NCI-H2196 (cell line): Measurements from ENCODE around the gene ATP13A3.
"Not testable (repeated sequence)": the region's sequence is repeated elsewhere in the genome, so short reads cannot be mapped to it uniquely, and the experiment has no call there.

Experiments used
- DNase-seq: peaks from one replicate; lab custom pipeline; 2025; ENCODE audit not compliant: unreplicated experiment; lab: John Stamatoyannopoulos, UW

Gene ATP13A3

DNA sequence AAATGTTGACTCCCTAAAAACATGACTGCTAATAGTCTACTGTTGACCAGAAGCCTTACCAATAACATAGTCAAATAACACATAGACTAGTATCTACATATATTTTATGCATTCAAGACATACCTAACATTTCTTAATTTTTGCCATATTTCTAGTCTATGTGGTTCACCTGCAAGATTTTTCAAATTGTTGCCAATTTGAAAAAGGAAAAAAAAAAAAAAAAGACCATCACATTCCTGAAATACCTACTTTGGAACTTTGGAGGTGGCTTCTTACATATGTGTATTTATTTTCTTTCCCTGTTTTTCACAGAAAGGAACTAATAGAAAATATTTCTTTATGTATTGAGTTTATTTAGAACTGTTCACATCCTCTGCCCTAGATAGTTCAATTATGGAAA lies 13.4 kb upstream of the ATP13A3 start:
- no peak for DNase-seq

DNA sequence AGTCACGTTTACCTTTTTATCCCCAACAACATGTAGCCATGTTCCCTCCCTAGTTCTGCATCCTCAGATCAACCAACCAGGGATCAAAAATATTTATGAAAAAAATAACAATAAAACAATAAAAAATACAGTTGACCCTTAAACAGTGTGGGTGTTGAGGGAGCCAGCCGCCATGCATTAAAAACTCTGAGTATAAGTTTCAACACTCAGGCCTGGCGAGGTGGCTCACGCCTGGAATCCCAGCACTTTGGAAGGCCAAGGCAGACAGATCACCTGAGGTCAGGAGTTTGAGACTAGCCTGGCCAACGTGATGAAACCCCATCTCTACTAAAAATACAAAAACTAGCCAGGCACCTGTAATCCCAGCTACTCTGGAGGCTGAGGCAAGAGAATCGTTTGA lies 12.7 kb upstream of the ATP13A3 start:
- not testable (repeated sequence) for DNase-seq

DNA sequence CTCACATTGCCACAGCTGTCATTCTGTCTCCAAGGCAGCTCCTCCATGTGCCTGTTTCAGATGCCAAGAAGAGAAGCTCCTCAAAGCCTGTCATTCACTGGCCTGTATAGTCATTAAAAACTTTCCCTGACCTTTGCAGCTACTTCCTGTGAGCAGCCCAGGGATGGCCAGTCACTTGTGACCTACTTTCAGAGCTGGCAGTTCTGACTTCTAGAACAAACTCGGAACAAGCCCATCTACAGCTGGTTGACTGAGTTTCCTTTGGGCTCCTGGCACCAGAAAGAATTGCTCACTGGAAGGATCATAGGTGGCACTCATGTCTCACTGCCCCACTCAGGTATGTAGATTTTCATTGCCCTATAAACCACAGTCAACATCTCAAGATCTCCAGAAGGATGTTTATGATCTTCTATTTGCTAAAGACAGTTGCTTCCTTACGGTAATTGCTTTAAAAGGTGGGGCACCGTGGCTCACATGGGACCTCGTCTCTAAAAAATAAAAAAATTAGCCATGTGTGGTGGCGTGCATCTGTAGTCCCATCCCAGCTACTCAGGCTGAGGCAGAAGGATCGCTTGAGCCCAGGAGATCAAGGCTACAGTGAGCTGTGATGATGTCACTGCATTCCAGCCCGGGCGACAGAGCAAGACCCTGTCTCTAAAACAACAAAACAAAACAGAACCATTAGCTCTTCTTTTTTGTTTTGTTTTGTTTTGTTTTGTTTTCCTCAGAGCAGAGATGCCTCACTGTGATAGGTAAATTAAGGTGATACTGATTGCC lies 11.2 kb upstream of the ATP13A3 start:
- DNase-seq, result no peak

DNA sequence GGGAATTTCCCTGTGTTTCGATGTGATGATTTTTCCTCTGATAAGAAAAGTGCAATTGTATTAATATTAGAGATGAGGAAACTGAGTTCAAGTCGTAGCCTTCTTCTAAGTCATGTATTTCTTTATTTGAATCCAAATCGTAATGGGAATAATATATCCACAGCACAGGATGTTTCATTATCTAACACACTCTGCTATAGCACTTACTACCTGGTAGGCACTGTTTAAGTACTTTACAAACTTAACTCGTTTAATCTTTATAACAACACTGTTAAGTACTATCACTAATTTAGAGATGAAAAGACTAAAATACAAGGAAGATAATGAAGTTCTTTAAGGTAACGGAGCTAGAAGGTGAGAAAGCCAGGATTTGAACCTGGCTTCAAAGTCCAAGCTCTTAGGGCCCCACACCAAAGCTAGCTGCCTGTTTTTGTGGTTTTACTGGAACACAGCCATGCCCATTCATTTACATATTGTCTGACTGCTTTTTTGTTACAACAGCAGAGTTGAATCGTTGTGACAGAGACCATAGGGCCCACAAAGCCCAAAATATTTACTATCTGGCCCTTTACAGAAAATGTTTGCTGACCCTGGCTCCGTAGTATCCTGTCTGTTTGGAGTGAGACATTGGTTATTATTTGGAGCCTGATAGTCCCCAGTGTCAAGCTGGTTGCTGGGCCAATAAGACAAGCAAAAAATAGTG lies 9.6 kb upstream of the ATP13A3 start:
- no peak for DNase-seq

DNA sequence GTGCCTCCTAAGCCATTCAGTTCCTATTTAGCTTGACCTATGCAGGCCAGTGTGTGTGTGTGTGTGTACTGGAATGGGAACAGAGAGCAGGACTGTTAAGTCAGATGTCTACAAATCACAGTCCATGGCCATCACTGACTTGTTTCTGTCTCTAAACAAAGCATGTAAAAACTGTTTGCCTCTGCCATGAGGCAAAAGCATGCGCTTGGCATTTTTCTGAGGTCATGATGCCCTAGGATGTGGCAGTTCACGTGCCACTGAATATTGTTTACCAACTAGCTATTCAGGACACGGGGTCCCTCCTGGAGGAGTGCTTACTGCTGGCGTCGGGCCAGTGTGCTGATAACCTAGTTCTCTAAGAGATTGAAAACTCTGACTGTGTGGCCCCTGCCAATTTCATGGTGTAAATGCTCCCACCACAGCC lies 8.2 kb upstream of the ATP13A3 start:
- no peak for DNase-seq

DNA sequence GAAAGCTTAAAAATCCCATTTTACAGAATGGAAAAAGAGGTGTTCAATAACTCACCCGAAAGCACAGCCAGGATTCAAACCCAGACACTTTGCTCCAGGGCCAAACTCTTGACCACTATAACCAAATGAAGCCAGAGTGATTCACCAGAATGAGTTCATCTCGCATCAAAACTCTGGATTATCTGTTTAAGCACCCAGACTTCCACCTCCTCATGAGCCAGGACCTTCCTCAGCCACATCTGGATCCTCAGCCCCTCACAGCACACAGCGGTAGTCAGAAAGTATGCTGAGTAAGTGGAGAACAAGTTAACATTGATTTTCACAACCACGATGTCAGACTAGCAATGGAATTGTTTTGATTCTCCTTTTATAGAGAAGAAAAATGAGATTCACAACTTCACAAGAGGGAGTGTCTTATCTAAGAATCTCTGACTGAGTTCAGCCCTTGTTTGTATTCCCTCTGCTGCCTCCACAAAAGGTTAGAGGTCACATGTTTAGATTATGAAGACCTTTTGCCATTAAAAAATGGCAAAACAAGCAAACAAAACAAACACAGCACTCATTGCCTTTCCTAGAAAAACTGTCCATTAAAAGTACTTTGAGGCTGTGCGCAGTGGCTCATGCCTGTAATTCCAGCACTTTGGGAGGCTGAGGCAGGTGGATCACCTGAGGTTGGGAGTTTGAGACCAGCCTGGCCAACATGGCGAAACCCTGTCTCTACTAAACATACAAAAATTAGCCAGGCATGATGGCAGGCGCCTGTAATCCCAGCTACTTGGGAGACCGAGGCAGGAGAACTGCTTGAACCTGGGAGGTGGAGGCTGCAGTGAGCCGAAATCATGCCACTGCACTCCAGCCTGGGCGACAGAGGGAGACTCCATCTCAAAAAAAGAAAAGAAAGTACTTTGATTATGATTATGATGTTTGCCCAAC lies 7.5 kb upstream of the ATP13A3 start:
- not testable (repeated sequence) for DNase-seq

DNA sequence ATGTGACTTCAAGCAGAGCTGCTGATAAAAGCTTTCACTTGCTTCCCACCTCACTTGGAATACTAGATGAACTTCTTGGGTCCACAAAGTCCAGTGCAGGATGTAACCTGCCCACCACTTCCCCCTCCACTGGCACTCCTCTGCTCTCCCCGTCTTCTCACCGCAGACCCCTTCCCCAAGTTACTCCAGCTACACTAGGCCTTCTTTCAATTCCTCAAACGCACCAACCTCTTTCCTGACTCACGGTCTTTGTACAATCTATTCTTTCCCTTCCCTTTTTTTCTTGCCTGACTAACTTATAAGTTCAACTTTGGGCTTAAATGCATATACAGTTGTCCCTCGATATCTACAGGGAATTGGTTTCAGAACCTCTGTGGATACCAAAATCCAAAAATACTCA lies 5.2 kb upstream of the ATP13A3 start:
- DNase-seq, result no peak

DNA sequence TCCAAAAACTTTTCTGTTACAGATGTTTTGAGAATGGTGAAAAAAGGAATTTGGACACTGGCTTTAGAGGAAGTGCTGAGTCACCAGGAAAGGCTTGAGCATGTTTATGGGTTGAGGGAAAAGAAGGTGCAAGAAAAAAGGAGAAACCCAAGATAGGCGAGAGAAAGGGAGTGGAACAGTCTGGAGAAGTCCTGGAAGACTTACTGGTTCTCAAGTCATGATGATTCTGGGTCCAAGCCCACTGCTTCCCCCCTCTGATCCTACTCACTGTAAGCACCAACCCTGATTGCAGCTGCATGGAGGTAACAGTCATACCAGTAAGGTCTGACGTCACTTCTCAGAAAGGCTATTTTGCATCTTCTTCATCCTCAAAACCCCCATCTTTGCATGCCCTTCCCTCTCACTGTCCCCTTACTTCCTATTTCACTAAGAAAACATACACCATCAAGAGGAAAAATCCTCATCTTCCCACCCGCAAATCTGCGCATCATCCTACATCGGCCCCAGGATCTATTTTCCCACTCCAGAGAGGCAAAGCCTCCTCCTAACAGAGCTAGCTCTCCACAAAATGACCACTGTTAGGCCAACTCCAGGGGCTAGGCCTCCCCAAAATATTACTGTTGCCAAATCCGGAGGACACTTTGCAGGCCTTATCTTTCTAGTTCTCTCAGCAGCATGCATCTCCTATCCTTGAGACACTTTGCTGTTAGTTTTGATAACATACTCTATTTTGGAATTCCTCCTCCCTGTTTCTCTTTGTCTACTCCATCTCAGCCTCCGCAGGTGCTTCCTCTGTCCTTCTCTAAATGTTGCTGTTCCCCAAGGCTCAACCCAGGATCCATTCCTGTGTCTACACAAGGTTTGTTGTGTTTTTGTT lies 3.2 kb upstream of the ATP13A3 start:
- DNase-seq, result no peak

DNA sequence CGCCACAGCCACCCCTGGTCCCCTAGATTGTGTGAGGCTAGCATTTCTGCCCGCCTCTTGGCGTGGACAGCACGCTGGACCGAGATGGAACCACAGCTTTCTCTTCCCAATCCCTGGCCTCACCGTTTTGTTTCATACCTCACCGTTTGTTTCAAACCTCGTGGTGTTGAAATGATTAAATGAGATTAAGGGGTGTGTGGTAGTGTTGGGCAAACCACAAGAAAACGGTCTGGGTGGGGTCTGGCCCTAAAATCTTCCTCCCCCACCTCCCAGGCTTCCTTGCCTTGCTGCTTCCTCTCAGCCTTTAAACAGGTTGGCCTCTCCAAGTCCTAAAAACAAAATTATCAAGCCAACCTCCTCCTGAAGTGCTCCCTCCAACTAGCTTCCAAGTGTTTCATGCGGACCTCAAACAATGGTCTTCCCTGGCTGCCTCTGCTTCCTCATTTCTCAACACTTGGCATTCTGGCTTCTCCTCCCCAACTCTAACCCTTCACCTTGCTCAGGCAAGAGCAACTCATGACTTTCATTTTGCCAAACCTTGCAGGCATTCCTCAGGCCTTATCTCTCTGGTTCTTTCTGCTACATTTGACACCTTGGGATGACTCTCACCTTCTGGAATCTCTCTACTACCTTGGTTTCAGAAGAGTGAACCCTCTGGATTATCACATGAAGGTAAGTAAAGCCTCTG lies 1.4 kb upstream of the ATP13A3 start:
- DNase-seq, result no peak

DNA sequence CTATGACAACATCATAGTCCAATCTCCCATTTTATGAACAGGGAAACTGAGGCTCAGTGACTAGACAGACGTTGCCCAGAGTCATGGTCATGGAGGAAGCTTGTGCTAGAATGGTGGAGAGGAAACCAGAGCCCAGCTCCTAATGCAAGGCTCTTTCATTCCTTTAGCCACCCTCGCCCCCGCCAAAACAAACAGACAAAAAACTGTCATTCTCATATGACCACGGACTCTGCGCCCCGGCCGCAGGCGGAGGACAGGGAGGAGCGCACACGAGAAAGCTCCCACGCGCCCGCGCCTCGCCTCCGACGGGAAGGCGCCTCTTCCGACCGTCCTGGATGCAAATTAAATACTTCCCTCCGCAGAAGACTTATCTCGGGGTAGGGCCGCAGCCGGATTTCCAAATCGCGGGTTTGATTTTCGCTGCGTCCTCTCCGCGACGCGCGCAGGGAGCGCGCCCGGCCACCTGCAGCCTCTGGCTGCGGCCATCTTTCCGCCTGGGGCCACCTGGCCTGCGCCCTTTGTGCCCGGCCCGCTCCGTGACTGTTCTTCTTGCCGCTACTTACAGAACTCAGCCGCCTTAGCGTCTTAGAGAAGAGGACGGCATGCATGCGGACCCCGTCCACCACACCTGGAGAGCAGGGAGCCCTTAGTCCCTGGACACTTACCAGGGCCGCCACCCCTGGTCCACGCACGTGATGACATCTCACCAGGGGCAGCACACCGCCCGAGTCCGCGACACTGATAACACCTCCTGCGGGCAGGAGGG lies 670 bp upstream of the ATP13A3 start:
- DNase-seq, result peak; percentile 73

DNA sequence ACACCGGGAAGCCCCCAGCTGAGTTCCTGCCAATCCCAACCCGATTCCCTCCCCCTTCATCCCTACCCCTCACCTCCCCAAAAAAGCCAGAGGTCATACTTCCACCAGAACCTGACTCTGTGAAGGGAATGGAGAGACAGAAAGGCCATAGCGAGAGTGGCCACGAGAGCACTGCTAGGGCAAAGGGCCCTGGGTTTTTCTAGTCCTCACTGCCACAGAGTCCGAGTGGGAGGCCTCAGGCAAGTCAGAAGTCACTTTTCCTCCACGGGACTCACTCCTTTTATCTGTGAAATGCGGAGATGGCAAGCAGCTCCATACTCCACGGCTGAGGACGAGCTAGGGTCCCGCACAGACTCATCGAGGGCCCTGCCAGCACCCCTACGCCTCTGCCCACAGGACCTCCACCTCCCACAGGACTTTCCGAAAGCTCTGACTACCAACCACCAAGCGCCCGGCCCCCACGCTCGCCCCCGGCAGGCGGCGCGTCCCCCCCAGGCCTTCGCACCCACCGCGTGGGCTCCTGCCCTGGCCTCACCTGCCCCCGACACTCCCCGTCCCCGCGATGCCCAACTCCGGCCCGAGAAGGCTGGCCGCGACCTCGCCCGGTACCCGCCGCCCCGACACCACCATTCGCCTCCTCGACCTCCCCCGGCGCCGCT lies 792 bp downstream of the ATP13A3 start:
- no peak for DNase-seq

DNA sequence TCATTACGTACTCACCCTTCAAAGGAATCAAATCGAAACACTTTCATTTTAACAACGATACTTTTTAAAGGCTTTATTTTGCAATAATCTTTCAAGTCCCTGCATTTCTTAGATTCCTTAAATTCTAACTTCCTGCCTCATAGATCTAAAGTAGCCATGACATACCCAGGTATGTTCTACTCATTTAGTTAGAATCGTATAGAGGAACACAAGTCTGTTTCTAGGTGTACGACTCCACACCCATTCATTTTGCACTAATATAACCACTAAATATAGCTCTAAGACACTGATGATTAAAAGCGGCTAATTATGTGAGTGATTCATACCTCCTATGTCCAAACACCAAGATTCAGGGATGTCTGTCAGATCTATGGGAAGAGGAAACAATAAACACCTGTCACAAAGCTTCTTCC lies 1.3 kb downstream of the ATP13A3 start:
- DNase-seq, result no peak

DNA sequence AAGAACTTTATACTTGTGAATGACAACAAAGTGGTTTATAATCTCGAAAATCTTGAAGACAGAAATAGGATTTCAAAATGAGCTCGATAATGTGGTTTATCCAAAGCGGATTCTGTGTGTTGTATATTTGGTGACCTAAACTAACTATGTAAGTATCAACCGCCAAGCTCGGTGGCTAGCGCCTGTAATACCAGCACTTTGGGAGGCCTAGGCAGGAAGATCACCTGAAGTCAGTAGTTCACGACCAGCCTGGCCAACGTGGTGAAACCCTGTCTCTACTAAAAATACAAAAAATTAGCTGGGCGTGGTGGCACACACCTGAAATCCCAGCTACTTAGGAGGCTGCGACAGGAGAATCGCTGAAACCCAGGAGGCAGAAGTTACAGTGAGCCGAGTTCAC lies 2.2 kb downstream of the ATP13A3 start:
- DNase-seq, result no peak

DNA sequence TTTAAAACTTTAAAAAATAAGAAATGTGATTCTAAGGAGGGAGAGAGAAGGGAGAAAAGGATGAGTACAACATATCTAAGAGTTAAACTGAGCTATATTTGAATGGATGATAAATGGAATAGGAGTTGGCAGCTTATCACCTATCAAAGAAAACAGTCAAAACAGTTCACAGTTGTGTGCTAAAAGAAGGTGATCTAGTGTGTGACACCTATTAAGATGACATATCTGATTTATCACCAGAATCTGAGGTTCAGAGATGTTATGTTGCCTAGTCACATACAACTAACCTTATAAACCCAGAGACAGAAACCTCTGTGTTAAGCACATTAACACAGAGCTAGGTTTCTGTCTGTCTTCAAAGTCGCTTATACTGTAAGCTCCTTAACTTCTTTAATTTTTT lies 3.0 kb downstream of the ATP13A3 start:
- no peak for DNase-seq

DNA sequence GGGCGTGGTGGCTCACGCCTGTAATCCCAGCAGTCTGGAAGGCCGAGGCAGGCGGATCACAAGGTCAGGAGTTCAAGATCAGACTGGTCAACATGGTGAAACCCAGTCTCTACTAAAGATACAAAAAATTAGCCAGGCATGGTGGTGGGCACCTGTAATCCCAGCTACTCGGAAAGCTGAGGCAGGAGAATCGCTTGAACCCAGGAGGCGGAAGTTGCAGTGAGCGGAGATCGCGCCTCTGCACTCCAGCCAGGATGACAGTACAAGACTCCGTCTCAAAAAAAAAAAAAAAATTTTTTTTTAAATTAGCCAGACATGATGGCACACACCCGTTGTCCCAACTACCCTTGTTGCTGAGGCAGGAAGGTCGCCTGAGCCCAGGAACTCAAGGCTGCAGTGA lies 4.0 kb downstream of the ATP13A3 start:
- DNase-seq, result not testable (repeated sequence)

DNA sequence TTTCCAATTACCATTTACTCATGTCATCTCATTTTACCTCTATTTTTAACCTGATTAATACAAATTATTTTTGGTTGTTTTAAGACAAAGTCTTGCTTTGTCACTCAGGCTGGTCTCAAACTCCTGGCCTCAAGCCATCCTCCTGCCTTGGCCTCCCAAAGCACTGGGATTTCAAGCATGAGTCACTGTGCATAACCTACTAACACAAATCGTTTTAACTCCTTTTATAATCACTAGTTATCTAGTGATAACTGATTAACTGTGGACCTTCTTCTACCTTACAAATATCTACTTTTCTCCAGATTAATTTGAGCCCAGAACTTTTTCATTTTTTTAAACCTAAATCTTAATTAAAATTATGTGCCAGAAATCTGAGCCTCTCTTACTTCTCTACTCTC lies 4.6 kb downstream of the ATP13A3 start:
- DNase-seq, result no peak

DNA sequence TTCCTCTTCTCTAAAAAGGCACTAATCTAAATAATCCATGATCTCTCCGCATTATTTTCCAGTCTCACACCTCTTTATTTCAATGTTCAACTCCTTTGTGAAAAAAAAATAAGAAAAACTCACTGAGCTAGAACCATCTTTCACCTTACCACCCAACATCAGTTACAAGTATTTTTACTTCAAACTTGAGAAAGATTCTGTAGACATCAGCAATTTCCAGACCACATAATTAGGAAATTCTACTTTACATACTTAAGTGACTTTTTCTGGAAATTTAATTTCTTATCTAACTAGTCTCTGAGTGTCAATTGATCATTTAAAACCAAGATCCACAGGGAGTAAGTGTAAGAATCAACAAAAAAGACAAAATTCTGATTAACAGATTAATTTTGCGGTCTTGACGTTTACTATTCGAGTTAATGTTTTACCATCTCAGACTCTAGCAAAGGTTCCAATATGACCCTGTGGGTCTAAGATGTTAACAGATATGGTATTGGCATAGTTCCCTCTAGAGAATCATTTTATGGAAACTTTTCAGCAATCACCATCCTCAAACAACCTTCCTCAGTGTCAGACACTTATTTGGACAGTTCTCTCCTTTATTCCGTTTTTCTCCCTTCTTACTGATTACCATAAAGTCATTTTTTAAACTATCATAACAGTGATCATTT lies 5.1 kb downstream of the ATP13A3 start:
- no peak for DNase-seq

DNA sequence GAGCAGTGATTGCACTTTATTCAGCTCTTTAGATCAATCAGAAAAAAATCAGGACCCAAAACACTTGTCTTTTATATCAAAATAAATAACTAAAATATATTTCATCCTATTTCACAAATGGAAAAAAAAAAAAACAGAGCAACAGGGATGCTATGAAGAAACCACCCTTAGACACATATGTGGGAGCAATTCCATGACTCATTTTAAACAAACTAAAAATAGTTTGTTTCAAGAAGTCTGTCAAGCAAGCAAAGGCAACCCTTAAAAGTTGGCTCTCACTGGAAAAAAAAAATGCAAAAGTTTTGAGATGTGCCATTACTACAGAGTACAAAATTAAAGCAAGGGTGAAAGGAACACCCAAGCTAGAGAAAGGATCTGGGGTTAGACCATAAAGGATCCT lies 5.7 kb downstream of the ATP13A3 start:
- no peak for DNase-seq
